ENCODE data around the gene FBXL4.

Gene FBXL4

GRCh38 chr6:98835149-98836024 lies 112.4 kb downstream of the FBXL4 start:
- H3K4me1 Mint-ChIP-seq = peaks cover 18% of the 10 kb centered on the region
- ATAC-seq (ENCODE audit: low read depth) (no peak), DNase-seq (ENCODE audit: low spot score in 2 of 2) (no peak)
- peaks cover 36% of the 10 kb centered on the region for H3K27me3 Mint-ChIP-seq
- peaks cover 2% of the 10 kb centered on the region for H3K9me3 Mint-ChIP-seq
- no peak overlapping the region for H3K27ac Mint-ChIP-seq
- H3K36me3 Mint-ChIP-seq = peaks cover 2% of the 10 kb centered on the region
- H3K4me3 Mint-ChIP-seq = peak overlapping the region; percentile 37

GRCh38 chr6:98834060-98835031 lies 113.4 kb downstream of the FBXL4 start, which contains the start of gene POU3F2:
TSS of gene POU3F2 (plus strand) at chr6:98834574. CDS start at chr6:98834874, 300 bp downstream.
- H3K4me1 Mint-ChIP-seq = peaks cover 18% of the 10 kb centered on the region

GRCh38 chr6:98833307-98834059 lies 114.3 kb downstream of the FBXL4 start:
- Mint-ChIP-seq H3K27me3 (peaks cover 36% of the 10 kb centered on the region), H3K36me3 (peaks cover 2% of the 10 kb centered on the region), H3K4me1 (peaks cover 22% of the 10 kb centered on the region), H3K9me3 (peaks cover 2% of the 10 kb centered on the region), H3K27ac (peak overlapping the region; percentile 5), H3K4me3 (peak overlapping the region; percentile 90)
- DNase-seq (ENCODE audit: low spot score in 2 of 2) (no peak), ATAC-seq (ENCODE audit: low read depth) (peak; percentile 16)

More at GRCh38 chr6:98834060-98835031, 113.4 kb downstream of the FBXL4 start, which contains the start of gene POU3F2:
- Mint-ChIP-seq H3K9me3 (peaks cover 2% of the 10 kb centered on the region), H3K36me3 (peaks cover 2% of the 10 kb centered on the region), H3K4me3 (peak within 1 kb of the TSS; percentile 90), H3K27ac (peak within 1 kb of the TSS; percentile 5), H3K27me3 (peaks cover 33% of the 10 kb centered on the region)
- ATAC-seq (ENCODE audit: low read depth) (peak; percentile 69), DNase-seq (ENCODE audit: low spot score in 2 of 2) (no peak)

GRCh38 chr6:98833057-98833306 lies 114.8 kb downstream of the FBXL4 start:
- no peak for ATAC-seq (ENCODE audit: low read depth)
- DNase-seq (ENCODE audit: low spot score in 2 of 2) = no peak
- Mint-ChIP-seq H3K36me3 (peaks cover 4% of the 10 kb centered on the region), H3K4me3 (peak overlapping the region; percentile 90), H3K27ac (peak overlapping the region; percentile 5), H3K4me1 (peaks cover 27% of the 10 kb centered on the region), H3K9me3 (peaks cover 2% of the 10 kb centered on the region), H3K27me3 (peaks cover 40% of the 10 kb centered on the region)

GRCh38 chr6:98832284-98833056 lies 115.3 kb downstream of the FBXL4 start:
- Mint-ChIP-seq H3K27ac (peak overlapping the region; percentile 5), H3K4me3 (peak overlapping the region; percentile 32), H3K9me3 (peaks cover 2% of the 10 kb centered on the region), H3K27me3 (peaks cover 37% of the 10 kb centered on the region), H3K36me3 (peaks cover 4% of the 10 kb centered on the region), H3K4me1 (peaks cover 28% of the 10 kb centered on the region)
- ATAC-seq (ENCODE audit: low read depth) = no peak
- no peak for DNase-seq (ENCODE audit: low spot score in 2 of 2)

GRCh38 chr6:98831959-98832283 lies 115.8 kb downstream of the FBXL4 start:
- ATAC-seq (ENCODE audit: low read depth) (no peak), DNase-seq (ENCODE audit: low spot score in 2 of 2) (no peak)
- H3K4me1 Mint-ChIP-seq = peaks cover 28% of the 10 kb centered on the region
- no peak overlapping the region for H3K27ac Mint-ChIP-seq
- peak overlapping the region; percentile 17 for H3K4me3 Mint-ChIP-seq
- peaks cover 4% of the 10 kb centered on the region for H3K36me3 Mint-ChIP-seq
- peaks cover 38% of the 10 kb centered on the region for H3K27me3 Mint-ChIP-seq
- H3K9me3 Mint-ChIP-seq = peaks cover 2% of the 10 kb centered on the region

- H3K4me3 Mint-ChIP-seq = peak overlapping the region; percentile 37
- H3K36me3 Mint-ChIP-seq = peaks cover 4% of the 10 kb centered on the region
- peaks cover 27% of the 10 kb centered on the region for H3K4me1 Mint-ChIP-seq
- ATAC-seq (ENCODE audit: low read depth) = no peak
- peaks cover 34% of the 10 kb centered on the region for H3K27me3 Mint-ChIP-seq
- DNase-seq (ENCODE audit: low spot score in 2 of 2) = no peak
- no peak overlapping the region for H3K27ac Mint-ChIP-seq
- peaks cover 2% of the 10 kb centered on the region for H3K9me3 Mint-ChIP-seq
Observed at GRCh38 chr6:98831057-98831958, 116.4 kb downstream of the FBXL4 start.

- H3K36me3 Mint-ChIP-seq = peaks cover 2% of the 10 kb centered on the region
- no peak overlapping the region for H3K4me3 Mint-ChIP-seq
- peaks cover 22% of the 10 kb centered on the region for H3K4me1 Mint-ChIP-seq
- ATAC-seq (ENCODE audit: low read depth) (no peak), DNase-seq (ENCODE audit: low spot score in 2 of 2) (no peak)
- peaks cover under 1% of the 10 kb centered on the region for H3K9me3 Mint-ChIP-seq
- peaks cover 37% of the 10 kb centered on the region for H3K27me3 Mint-ChIP-seq
- no peak overlapping the region for H3K27ac Mint-ChIP-seq
Observed at GRCh38 chr6:98830146-98830545, 117.6 kb downstream of the FBXL4 start.

- H3K27ac Mint-ChIP-seq = no peak overlapping the region
- no peak for ATAC-seq (ENCODE audit: low read depth)
Observed at GRCh38 chr6:98828941-98829411, 118.8 kb downstream of the FBXL4 start.

GRCh38 chr6:98828211-98828788 lies 119.4 kb downstream of the FBXL4 start:
- Mint-ChIP-seq H3K27ac (no peak overlapping the region), H3K27me3 (peaks cover 36% of the 10 kb centered on the region), H3K9me3 (peaks cover 5% of the 10 kb centered on the region), H3K4me3 (no peak overlapping the region), H3K36me3 (peaks cover 5% of the 10 kb centered on the region), H3K4me1 (peaks cover 19% of the 10 kb centered on the region)
- ATAC-seq (ENCODE audit: low read depth) = no peak
- DNase-seq (ENCODE audit: low spot score in 2 of 2) = no peak

More at GRCh38 chr6:98828941-98829411, 118.8 kb downstream of the FBXL4 start:
- H3K36me3 Mint-ChIP-seq = peaks cover 5% of the 10 kb centered on the region
- peaks cover 22% of the 10 kb centered on the region for H3K4me1 Mint-ChIP-seq
- DNase-seq (ENCODE audit: low spot score in 2 of 2) = no peak
- peaks cover 35% of the 10 kb centered on the region for H3K27me3 Mint-ChIP-seq
- H3K9me3 Mint-ChIP-seq = peaks cover 3% of the 10 kb centered on the region
- no peak overlapping the region for H3K4me3 Mint-ChIP-seq

GRCh38 chr6:98827295-98828159 lies 120.2 kb downstream of the FBXL4 start:
- H3K27me3 Mint-ChIP-seq = peaks cover 34% of the 10 kb centered on the region
- no peak for ATAC-seq (ENCODE audit: low read depth)
- H3K27ac Mint-ChIP-seq = no peak overlapping the region
- DNase-seq (ENCODE audit: low spot score in 2 of 2) = no peak
- no peak overlapping the region for H3K4me3 Mint-ChIP-seq
- peaks cover 5% of the 10 kb centered on the region for H3K9me3 Mint-ChIP-seq
- H3K4me1 Mint-ChIP-seq = peaks cover 16% of the 10 kb centered on the region
- peaks cover 5% of the 10 kb centered on the region for H3K36me3 Mint-ChIP-seq
